CD4-positive, alpha-beta T cell (primary cell): ENCODE data around the gene ELFN2. TPM values are rescaled to one million over a fixed set of nuclear protein-coding genes. Genes with fewer than 3 reads are reported as not detected.

Experiments used
- ATAC-seq: fragments of 200-7000 bp; cut with Tn5 transposase; one replicate; pipeline ENCODE4 v1.10.0; 2022; ENCODE audit warnings: mild to moderate bottlenecking; ENCODE audit not compliant: poor library complexity
- CTCF ChIA-PET: fragments of 350-600 bp; sonication (Branson Sonifier 250); formaldehyde crosslinking; loops from one replicate; lab custom pipeline; 2021; ENCODE audit warnings: antibody characterized with exemption, inconsistent platforms; lab: Charles Lee
- POLR2A ChIA-PET: fragments of 350-600 bp; sonication (Branson Sonifier 250); formaldehyde crosslinking; loops from one replicate; lab custom pipeline; 2021; ENCODE audit warnings: antibody characterized with exemption, inconsistent platforms; lab: Charles Lee
- DNase-seq, 14 experiments: peaks; one replicate each; pipeline ENCODE4 v3.0.0-alpha.2; 2013 to 2020; ENCODE audit warnings: mixed read lengths in 2 of 14
- H3K27ac ChIP-seq, 2 donors: one replicate each; pipeline versions ENCODE4 v1.5.1 to v1.7.0; 2013; ENCODE audit warnings: low read length in 2 of 2, low read depth in 1 of 2, mild to moderate bottlenecking in 1 of 2
- H3K27me3 ChIP-seq, 2 experiments: 1 replicate in 1 of 2; 2 replicates in 1 of 2; pipeline versions ENCODE4 v1.6.1 to v1.7.0; 2013; ENCODE audit warnings: low read length in 2 of 2, control low read depth in 1 of 2, mild to moderate bottlenecking in 1 of 2, moderate library complexity in 1 of 2; ENCODE audit not compliant: insufficient read depth in 2 of 2, control insufficient read depth in 1 of 2
- H3K36me3 ChIP-seq: one replicate; pipeline ENCODE4 v1.6.1; 2013; ENCODE audit warnings: low read length, control low read depth; ENCODE audit not compliant: insufficient read depth
- H3K4me1 ChIP-seq: one replicate; pipeline ENCODE4 v1.6.1; 2013; ENCODE audit warnings: low read length, control low read depth; ENCODE audit not compliant: insufficient read depth
- H3K4me3 ChIP-seq: one replicate; pipeline ENCODE4 v1.5.1; 2013; ENCODE audit warnings: mild to moderate bottlenecking, low read length, moderate library complexity
- H3K9me3 ChIP-seq, 2 experiments: 1 replicate in 1 of 2; 2 replicates in 1 of 2; pipeline versions ENCODE4 v1.6.1 to v1.7.0; 2013; ENCODE audit warnings: low read length in 2 of 2, mild to moderate bottlenecking in 2 of 2, control low read depth in 1 of 2, moderate library complexity in 1 of 2; ENCODE audit not compliant: control insufficient read depth in 1 of 2, insufficient read depth in 1 of 2
- H3K27ac Mint-ChIP-seq: one replicate; pipeline ENCODE4 v1.8.0; 2020; ENCODE audit warnings: mixed read lengths
- H3K27me3 Mint-ChIP-seq: one replicate; pipeline ENCODE4 v1.8.0; 2021; ENCODE audit warnings: mixed read lengths
- H3K36me3 Mint-ChIP-seq: one replicate; pipeline ENCODE4 v1.8.0; 2021; ENCODE audit warnings: low read depth, mixed read lengths
- H3K4me1 Mint-ChIP-seq: one replicate; pipeline ENCODE4 v1.8.0; 2021; ENCODE audit warnings: low read depth, mixed read lengths
- H3K4me3 Mint-ChIP-seq: one replicate; pipeline ENCODE4 v1.8.0; 2020; ENCODE audit warnings: mild to moderate bottlenecking, mixed read lengths
- H3K9me3 Mint-ChIP-seq: one replicate; pipeline ENCODE4 v1.8.0; 2020; ENCODE audit warnings: mixed read lengths
- CTCF ChIP-seq: fragments of 200-600 bp; IDR thresholded peaks from one replicate; pipeline ENCODE4 v1.8.0; 2022; ENCODE audit warnings: antibody characterized with exemption, mild to moderate bottlenecking
- intact Hi-C, 2 experiments: fragments of 100-400 bp; cut with DNase I in 1 of 2; cut with micrococcal nuclease in 1 of 2; formaldehyde crosslinking; loops; one replicate each; pipeline versions ENCODE4 v1.15.1 to v1.9.0; 2023 to 2025; cut with DNase I, micrococcal nuclease
- total RNA-seq, 174 experiments: library from RNA in 2 of 174; stranded (reverse) in 2 of 174; gene quantifications; one replicate each; pipeline ENCODE4 v1.2.3 and lab custom pipeline; 2021 to 2026

ELFN2 gene
- total RNA-seq, 2 experiments from 2014 or later: 0.05 to 0.20 TPM

- no peak for ATAC-seq
- Histone ChIP-seq H3K4me3 (no peak overlapping the region), H3K4me1 (no peaks in the 10 kb centered on the region), H3K27me3 (no peaks in the 10 kb centered on the region), H3K27ac (no peak overlapping the region), H3K36me3 (no peaks in the 10 kb centered on the region), H3K9me3 (no peaks in the 10 kb centered on the region)
- Mint-ChIP-seq H3K27ac (no peak overlapping the region), H3K4me1 (no peaks in the 10 kb centered on the region), H3K4me3 (no peak overlapping the region), H3K36me3 (no peaks in the 10 kb centered on the region), H3K9me3 (no peaks in the 10 kb centered on the region), H3K27me3 (no peaks in the 10 kb centered on the region)
- ChIA-PET POLR2A (no interaction called here), CTCF (no interaction called here)
- DNase-seq: no peak
- intact Hi-C loops: no loop called here
- TF ChIP-seq CTCF: no peak
Observed at GRCh38 chr22:37355174-37355573, 72.1 kb downstream of the ELFN2 start.

DNA sequence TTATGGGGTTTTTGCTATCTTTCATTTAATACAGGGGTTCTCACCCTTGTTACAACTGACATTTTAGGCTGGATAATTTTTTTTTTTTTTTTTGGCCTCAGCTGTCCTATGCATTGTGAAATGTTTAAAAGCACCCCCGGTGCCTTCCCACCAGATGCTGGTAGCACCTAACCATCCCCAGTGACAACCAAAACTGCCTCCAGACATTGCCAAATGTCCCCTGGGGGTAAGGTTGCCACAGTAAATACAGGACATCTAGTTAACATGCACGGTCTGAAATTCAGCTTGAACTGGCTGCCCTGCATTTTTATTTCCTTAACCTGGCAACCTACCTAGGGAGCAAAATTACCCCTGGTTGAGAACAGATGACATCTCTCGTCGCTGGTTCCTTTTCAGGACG is 72.6 kb downstream of the ELFN2 start:
- ATAC-seq (no peak), DNase-seq (no peak)
- Mint-ChIP-seq H3K4me1 (no peaks in the 10 kb centered on the region), H3K27me3 (no peaks in the 10 kb centered on the region), H3K9me3 (no peaks in the 10 kb centered on the region), H3K36me3 (no peaks in the 10 kb centered on the region), H3K27ac (no peak overlapping the region), H3K4me3 (no peak overlapping the region)
- Histone ChIP-seq H3K27ac (no peak overlapping the region), H3K9me3 (no peaks in the 10 kb centered on the region), H3K36me3 (no peaks in the 10 kb centered on the region), H3K4me1 (no peaks in the 10 kb centered on the region), H3K27me3 (no peaks in the 10 kb centered on the region), H3K4me3 (no peak overlapping the region)
- intact Hi-C loops: loop anchor here in 1 of 2 experiments (5.0 kb wide), 1 partner anchor 38 kb away; no protein-coding TSS in a partner anchor
- TF ChIP-seq CTCF: no peak
- CTCF ChIA-PET: no interaction called here
- POLR2A ChIA-PET: no interaction called here

DNA sequence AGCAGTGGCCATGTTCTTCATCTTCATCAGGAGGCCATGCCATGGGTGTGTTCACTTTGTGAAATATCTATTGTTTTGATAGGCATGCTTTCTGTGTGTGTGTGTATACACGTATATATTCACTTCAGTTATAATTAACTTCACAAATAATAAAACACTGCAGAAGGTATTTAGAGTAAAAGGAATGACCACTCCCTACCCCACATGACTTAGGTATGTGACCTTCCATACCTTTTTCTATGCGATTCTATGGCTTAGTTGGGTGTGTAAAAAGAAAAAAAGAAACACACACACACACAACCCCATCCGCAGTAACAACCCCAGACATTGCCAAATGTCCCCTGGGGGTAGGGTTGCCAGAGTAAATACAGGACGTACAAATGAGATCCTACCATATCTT is 73.0 kb downstream of the ELFN2 start:
- H3K4me1 ChIP-seq: no peaks in the 10 kb centered on the region
- TF ChIP-seq CTCF: no peak
- Mint-ChIP-seq H3K4me1 (no peaks in the 10 kb centered on the region), H3K27ac (no peak overlapping the region), H3K4me3 (no peak overlapping the region), H3K27me3 (no peaks in the 10 kb centered on the region), H3K9me3 (no peaks in the 10 kb centered on the region), H3K36me3 (no peaks in the 10 kb centered on the region)
- no peak for DNase-seq
- H3K9me3 ChIP-seq: no peaks in the 10 kb centered on the region
- H3K27ac ChIP-seq: no peak overlapping the region
- intact Hi-C loops: loop anchor here in 1 of 2 experiments (5.0 kb wide), 1 partner anchor 38 kb away; no protein-coding TSS in a partner anchor
- ChIA-PET CTCF (no interaction called here), POLR2A (no interaction called here)
- no peak for ATAC-seq
- no peaks in the 10 kb centered on the region for H3K36me3 ChIP-seq
- no peak overlapping the region for H3K4me3 ChIP-seq
- H3K27me3 ChIP-seq: no peaks in the 10 kb centered on the region
